Measurements from ENCODE around the gene ROBO1.
"Not testable (repeated sequence)": the region's sequence is repeated elsewhere in the genome, so short reads cannot be mapped to it uniquely, and the experiment has no call there.

DNA sequence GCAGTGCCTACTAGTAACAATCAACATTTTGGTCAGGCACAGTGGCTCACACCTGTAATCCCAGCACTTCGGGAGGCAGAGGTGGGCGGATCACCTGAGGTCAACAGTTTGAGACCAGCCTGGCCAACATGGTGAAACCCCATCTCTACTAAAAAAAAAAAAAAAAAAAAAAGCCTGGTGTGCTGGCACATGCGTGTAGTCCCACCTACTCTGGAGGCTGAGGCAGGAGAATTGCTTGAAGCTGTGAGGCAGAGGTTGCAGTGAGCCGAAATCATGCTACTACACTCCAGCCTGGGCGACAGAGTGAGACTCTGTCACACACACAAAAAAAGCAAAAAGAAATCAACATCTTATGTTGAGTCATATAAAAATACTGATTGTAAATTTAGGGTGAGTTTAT lies 1043.4 kb downstream of the ROBO1 start:
- TF ChIP-seq POLR2A (IDR thresholded peaks at IDR 0.05), result not testable (repeated sequence)
- TF ChIP-seq, protein P1, sequence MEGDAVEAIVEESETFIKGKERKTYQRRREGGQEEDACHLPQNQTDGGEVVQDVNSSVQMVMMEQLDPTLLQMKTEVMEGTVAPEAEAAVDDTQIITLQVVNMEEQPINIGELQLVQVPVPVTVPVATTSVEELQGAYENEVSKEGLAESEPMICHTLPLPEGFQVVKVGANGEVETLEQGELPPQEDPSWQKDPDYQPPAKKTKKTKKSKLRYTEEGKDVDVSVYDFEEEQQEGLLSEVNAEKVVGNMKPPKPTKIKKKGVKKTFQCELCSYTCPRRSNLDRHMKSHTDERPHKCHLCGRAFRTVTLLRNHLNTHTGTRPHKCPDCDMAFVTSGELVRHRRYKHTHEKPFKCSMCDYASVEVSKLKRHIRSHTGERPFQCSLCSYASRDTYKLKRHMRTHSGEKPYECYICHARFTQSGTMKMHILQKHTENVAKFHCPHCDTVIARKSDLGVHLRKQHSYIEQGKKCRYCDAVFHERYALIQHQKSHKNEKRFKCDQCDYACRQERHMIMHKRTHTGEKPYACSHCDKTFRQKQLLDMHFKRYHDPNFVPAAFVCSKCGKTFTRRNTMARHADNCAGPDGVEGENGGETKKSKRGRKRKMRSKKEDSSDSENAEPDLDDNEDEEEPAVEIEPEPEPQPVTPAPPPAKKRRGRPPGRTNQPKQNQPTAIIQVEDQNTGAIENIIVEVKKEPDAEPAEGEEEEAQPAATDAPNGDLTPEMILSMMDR (IDR thresholded peaks at IDR 0.05), result not testable (repeated sequence)

All from right lobe of liver (tissue), 4 donors.